Stimulated activated CD4-positive, alpha-beta T cell treated with anti-CD3 and anti-CD28 coated beads, Interleukin-1b, Interleukin-23, amount 100 ng/mL, for 24 hours (primary cell): Measurements from ENCODE around the gene NT5DC1.
"Not testable (repeated sequence)": the region's sequence is repeated elsewhere in the genome, so short reads cannot be mapped to it uniquely, and the experiment has no call there.

Source experiments
- DNase-seq, 4 experiments: peaks; one replicate each; pipeline ENCODE4 v3.0.0-alpha.2; 2020; ENCODE audit warnings: low read depth in 4 of 4, low spot score in 1 of 4

Gene NT5DC1

GRCh38 chr6:116088946-116089345 is 11.7 kb upstream of the NT5DC1 start:
- no peak for DNase-seq

DNA sequence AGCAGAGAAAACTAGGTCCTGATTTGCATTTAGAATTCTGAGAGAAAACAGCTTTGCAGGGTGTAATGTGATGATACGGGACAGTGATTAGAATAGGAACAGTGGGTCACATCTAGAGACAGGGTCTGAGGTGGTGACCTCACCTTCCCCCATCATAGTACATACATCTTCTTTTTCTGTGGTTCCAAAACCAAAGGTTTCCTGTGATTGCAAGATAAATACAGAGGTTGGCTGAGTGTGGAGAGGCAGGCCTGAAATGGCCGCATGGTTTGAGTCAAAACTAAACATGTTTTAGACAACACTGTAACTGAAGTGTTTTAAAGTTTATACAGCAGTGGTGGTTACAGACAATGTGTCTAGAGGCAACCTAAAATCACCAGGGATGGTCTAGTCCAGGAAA is 10.4 kb upstream of the NT5DC1 start:
- no peak for DNase-seq

DNA sequence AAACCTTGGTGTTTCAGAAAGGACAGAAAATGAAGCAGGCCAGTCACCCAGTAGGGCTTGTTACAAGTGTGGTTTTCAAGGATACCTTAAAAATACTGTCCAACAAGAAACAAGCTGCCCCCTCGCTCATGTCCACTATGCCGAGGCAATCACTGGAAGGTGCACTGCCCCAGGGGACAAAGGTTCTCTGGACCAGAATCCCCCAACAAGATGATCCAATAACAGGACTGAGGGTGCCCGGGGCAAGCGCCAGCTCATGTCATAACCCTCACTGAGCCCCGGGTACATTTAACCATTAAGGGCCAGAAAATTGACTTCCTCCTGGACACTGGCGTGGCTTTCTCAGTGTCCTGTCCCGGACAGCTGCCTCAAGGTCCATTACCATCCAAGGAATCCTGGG is 6.6 kb upstream of the NT5DC1 start:
- DNase-seq: no peak

DNA sequence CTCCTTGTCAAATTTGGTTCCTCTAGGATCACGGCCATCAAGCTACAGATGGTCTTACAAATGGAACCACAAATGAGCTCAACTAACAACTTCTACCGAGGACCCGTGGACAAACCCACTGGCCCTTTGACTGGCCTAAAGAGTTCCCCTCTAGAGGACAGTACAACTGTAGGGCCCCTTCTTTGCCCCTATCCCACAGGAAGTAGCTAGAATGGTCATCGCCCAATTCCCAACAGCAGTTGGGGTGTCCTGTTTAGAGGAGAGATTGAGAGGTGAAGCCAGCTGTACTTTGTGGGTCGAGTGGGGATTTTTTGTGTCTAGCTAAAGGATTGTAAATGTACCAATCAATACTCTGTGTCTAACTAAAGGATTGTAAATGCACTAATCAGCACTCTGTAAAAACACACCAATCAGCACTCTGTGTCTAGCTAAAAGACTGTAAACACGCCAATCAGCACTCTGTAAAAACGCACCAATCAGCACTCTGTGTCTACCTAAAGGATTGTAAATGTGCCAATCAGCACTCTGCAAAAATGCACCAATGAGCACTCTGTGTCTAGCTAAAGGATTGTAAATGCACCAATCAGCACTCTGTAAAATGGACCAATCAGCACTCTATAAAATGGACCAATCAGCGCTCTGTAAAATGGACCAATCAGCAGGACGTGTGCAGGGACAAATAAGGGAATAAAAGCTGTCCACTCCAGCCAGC is 4.4 kb upstream of the NT5DC1 start:
- not testable (repeated sequence) for DNase-seq

- no peak for DNase-seq
Observed at GRCh38 chr6:116096979-116097816, 3.5 kb upstream of the NT5DC1 start.

DNA sequence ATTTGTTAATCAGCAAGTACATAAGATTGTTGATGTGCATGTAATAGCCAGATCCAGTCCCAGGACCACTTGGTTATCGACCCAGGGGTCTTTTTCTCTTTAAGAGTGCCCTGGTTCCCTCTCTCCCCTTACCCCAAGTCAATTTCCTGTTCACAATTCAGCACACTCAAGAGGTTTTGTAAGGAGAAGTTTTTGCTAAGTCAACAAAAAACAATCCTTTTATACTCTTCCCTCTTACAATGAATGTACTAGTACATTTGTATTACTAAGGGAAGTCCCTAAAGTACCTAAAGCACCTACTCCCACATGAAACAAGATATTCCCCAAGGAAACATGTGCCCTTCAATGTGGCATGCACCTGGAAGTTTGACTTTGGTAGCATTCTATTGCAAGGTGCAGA is 1.6 kb upstream of the NT5DC1 start:
- no peak for DNase-seq

- DNase-seq: peak in 1 of 4 experiments; percentile 75
Observed at GRCh38 chr6:116101302-116101718, 657 bp downstream of the NT5DC1 start.

- DNase-seq: no peak
Observed at GRCh38 chr6:116101790-116102189, 1.1 kb downstream of the NT5DC1 start.

DNA sequence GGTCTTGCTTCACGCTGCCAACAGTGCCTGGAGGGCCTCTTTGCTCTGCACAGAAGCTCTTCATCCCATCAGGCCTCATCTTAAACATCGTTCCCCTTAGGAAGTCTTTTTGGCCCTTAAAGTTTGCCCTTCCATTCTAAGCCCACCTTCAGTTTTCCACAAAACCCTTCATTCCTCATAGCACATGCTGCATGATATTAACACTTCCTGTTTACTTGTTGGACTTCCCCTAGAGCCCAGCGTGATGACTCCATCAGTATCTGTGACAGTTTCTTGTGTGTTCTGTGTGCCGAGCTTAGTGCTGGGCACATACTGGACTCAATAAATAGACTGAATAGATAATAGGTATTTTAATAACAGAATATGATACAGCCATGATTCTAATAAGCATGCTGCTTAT is 2.2 kb downstream of the NT5DC1 start:
- no peak for DNase-seq

GRCh38 chr6:116104636-116105035 is 4.0 kb downstream of the NT5DC1 start:
- no peak for DNase-seq

- no peak for DNase-seq
Observed at GRCh38 chr6:116105247-116105646, 4.6 kb downstream of the NT5DC1 start.

GRCh38 chr6:116106146-116106545 is 5.5 kb downstream of the NT5DC1 start:
- no peak for DNase-seq

DNA sequence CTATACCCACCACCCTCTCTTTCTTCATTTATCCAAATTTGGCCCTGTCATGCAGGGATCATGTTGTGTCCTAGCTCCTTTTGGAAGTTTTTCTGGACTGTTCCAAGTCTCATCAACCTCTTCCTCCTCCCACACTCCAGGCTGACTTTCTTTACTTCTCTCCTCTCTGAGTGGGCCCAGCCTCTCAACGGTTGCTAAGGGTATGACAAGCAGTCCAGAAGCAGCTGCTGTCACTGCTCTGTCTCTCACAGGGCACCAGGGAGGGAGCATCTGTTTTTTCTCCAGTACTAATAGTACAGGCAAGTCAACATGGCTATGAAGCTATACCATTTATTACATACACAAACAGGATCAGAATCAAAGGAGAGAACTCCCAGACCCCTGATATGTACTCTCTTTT is 8.2 kb downstream of the NT5DC1 start:
- DNase-seq: no peak

GRCh38 chr6:116111552-116112528 is 11.2 kb downstream of the NT5DC1 start:
- DNase-seq: no peak

DNA sequence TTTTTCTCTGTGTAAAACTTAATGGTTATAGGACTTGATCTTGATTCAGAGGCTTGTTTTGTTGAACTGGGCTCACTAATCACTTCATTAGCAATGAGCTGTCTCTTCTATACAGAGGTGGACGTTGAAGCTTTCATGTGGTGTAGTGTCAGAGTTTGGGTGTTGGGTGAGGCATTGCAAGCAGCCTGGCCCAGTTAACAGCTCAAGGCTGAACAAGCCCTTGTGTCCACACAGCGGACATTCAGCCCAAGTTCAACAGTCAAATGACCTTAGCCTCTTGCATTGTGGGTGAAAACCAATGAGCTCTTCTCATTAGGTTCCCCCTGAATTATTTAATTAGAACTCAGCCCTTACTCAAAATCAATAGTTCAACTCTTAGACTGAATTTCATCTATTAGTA is 12.7 kb downstream of the NT5DC1 start:
- no peak for DNase-seq

- DNase-seq: no peak
Observed at GRCh38 chr6:116115781-116116180, 15.1 kb downstream of the NT5DC1 start.

DNA sequence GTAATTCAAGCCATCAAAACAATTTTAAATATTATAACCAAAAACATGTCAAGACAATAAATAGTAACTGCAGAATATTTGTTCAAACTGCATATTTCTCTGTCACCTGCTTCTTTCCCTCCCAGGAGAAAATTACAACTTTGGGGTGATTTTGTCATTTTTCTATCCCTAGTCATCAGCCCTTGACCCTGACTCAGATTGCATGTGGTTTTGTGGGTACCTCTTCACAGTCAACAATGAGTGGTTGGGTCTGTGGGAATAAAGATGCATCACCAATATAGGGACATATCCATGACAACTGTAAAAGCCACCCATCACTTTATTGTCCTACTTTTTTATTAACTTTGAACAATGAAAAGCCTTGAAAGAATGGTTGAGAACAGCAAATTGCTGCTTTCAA is 18.0 kb downstream of the NT5DC1 start:
- DNase-seq: no peak

DNA sequence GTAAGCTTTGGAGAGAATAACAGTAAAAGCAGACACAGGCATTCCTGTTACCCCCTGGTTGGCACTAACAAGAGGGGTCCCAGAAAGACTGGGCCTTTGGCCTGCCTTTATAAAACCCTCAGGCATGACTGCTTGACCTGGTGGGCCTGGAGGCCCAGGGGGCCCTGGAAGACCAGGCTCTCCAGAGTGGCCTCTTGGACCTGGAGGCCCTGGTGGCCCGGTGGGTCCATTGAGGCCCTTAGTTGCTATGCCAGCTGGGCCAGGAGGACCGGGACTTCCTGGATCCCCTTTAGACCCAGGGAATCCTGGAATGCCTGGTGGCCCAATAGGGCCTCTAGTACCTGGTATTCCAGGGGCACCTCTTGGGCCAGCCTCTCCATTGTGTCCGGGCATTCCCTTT is 19.8 kb downstream of the NT5DC1 start:
- no peak for DNase-seq

- DNase-seq: no peak
Observed at GRCh38 chr6:116126032-116126431, 25.4 kb downstream of the NT5DC1 start, which contains the start of gene COL10A1. TSS of gene COL10A1 (minus strand) at chr6:116126132. CDS start at chr6:116125492, 640 bp downstream.

DNA sequence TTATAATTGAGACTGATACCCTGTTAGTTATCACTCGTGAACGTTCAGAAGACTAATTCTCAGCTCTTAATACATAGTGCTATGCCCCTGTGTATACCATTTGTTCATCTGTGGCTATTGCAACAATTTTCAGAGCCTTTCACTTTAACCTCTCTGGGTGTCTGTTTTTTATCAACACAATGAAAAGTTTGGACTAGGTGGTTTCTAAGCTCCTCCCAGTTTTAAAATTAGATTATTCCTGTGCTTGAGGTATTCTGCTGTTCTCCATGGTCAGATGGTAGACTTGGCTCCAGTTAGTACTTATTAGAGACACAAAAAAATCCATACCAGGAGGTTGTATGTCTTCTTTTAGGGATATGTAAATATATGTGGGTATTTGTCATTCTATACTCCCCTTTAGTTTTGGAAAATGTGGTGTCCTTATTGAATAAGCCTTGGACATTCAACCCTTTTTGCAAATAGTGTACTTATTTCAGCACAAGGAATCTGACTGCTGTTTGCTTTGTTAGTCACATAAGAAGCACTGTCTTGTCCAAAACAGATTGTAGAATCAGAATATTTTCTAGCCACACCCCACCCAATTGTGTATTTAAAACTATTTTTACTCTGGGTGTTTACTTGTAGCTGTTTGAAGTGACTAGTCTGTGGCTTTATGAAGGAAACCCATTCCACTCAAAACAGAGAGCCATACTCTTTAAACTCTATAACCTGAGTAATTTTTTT is 27.3 kb downstream of the NT5DC1 start:
- DNase-seq: no peak

- no peak for DNase-seq
Observed at GRCh38 chr6:116133453-116133852, 32.8 kb downstream of the NT5DC1 start.
